Endothelial cell (in vitro differentiated cells): Measurements from ENCODE around the gene CSGALNACT2. TPM values are rescaled to one million over a fixed set of nuclear protein-coding genes. Genes with fewer than 3 reads are reported as not detected.

Experiments used
- DNase-seq: peaks from one replicate; pipeline ENCODE4 v3.0.0; 2021; ENCODE audit warnings: low spot score
- H3K27ac Mint-ChIP-seq: one replicate; pipeline ENCODE4 v1.8.0; 2021; ENCODE audit warnings: mixed read lengths, inconsistent platforms; ENCODE audit not compliant: unreplicated experiment
- H3K27me3 Mint-ChIP-seq: one replicate; pipeline ENCODE4 v1.8.0; 2021; ENCODE audit warnings: mild to moderate bottlenecking, moderate library complexity, mixed read lengths, inconsistent platforms; ENCODE audit not compliant: unreplicated experiment
- H3K36me3 Mint-ChIP-seq: one replicate; pipeline ENCODE4 v1.8.0; 2021; ENCODE audit warnings: mild to moderate bottlenecking, low read depth, mixed read lengths, inconsistent platforms; ENCODE audit not compliant: unreplicated experiment
- H3K4me1 Mint-ChIP-seq: one replicate; pipeline ENCODE4 v1.8.0; 2021; ENCODE audit warnings: mild to moderate bottlenecking, mixed read lengths, inconsistent platforms; ENCODE audit not compliant: unreplicated experiment
- H3K4me3 Mint-ChIP-seq: one replicate; pipeline ENCODE4 v1.8.0; 2021; ENCODE audit warnings: mild to moderate bottlenecking, mixed read lengths, inconsistent platforms; ENCODE audit not compliant: unreplicated experiment
- H3K9me3 Mint-ChIP-seq: one replicate; pipeline ENCODE4 v1.8.0; 2021; ENCODE audit warnings: mixed read lengths, inconsistent platforms; ENCODE audit not compliant: unreplicated experiment
- CTCF ChIP-seq: fragments of 200-600 bp; sonication (generic); IDR thresholded peaks from one replicate; pipeline ENCODE4 v1.5.0; 2021; ENCODE audit warnings: antibody characterized with exemption; ENCODE audit not compliant: unreplicated experiment
- total RNA-seq: library from RNA; stranded (reverse); fragmentation: NEBNext Ultra II Directional; extraction: Animal tissue kit (Norgen Biotek cat#: 25700); gene quantifications from one replicate; pipeline ENCODE4 v1.2.1, GENCODE V29; 2021; ENCODE audit not compliant: unreplicated experiment

The CSGALNACT2 gene
- total RNA-seq, 1 donor from 2014 or later: 3.8 TPM

- H3K4me3 Mint-ChIP-seq: no peak overlapping the region
- peaks cover 5% of the 10 kb centered on the region for H3K4me1 Mint-ChIP-seq
- no peak overlapping the region for H3K27ac Mint-ChIP-seq
- H3K36me3 Mint-ChIP-seq: no peaks in the 10 kb centered on the region
- no peak for TF ChIP-seq CTCF
- H3K27me3 Mint-ChIP-seq: peaks cover 8% of the 10 kb centered on the region
- no peak for DNase-seq
- no peaks in the 10 kb centered on the region for H3K9me3 Mint-ChIP-seq
Observed at GRCh38 chr10:43135064-43135463, 3.2 kb upstream of the CSGALNACT2 start.

- no peaks in the 10 kb centered on the region for H3K9me3 Mint-ChIP-seq
- no peak for DNase-seq
- no peak overlapping the region for H3K27ac Mint-ChIP-seq
- no peaks in the 10 kb centered on the region for H3K36me3 Mint-ChIP-seq
- peaks cover 5% of the 10 kb centered on the region for H3K4me1 Mint-ChIP-seq
- H3K4me3 Mint-ChIP-seq: no peak overlapping the region
- no peak for TF ChIP-seq CTCF
- peaks cover 8% of the 10 kb centered on the region for H3K27me3 Mint-ChIP-seq
Observed at GRCh38 chr10:43135656-43136055, 2.6 kb upstream of the CSGALNACT2 start.

GRCh38 chr10:43136432-43136831 is 1.8 kb upstream of the CSGALNACT2 start:
- H3K4me1 Mint-ChIP-seq: peaks cover 5% of the 10 kb centered on the region
- DNase-seq: no peak
- no peaks in the 10 kb centered on the region for H3K9me3 Mint-ChIP-seq
- H3K27ac Mint-ChIP-seq: no peak overlapping the region
- H3K27me3 Mint-ChIP-seq: peaks cover 8% of the 10 kb centered on the region
- H3K36me3 Mint-ChIP-seq: no peaks in the 10 kb centered on the region
- H3K4me3 Mint-ChIP-seq: no peak overlapping the region
- TF ChIP-seq CTCF: no peak

GRCh38 chr10:43136995-43137716 is 1.1 kb upstream of the CSGALNACT2 start:
- H3K27me3 Mint-ChIP-seq: peaks cover 8% of the 10 kb centered on the region
- H3K27ac Mint-ChIP-seq: peak overlapping the region; percentile 66

More at GRCh38 chr10:43136995-43137716, 1.1 kb upstream of the CSGALNACT2 start:
- Mint-ChIP-seq H3K4me1 (peaks cover 5% of the 10 kb centered on the region), H3K4me3 (peak overlapping the region; percentile 96), H3K9me3 (no peaks in the 10 kb centered on the region), H3K36me3 (no peaks in the 10 kb centered on the region)
- DNase-seq: no peak
- no peak for TF ChIP-seq CTCF
